CD14-positive monocyte (primary cell): ENCODE results near the gene RBFOX1. TPM values are rescaled to one million over a fixed set of nuclear protein-coding genes. Genes with fewer than 3 reads are reported as not detected.

ENCODE experiments used
- DNase-seq, 3 donors: peaks; one replicate each; pipeline ENCODE4 v3.0.0-alpha.2; 2011 to 2022
- H2AFZ ChIP-seq: 2 replicates; pipeline ENCODE4 v1.6.0; 2012; ENCODE audit warnings: mild to moderate bottlenecking, low read depth, low read length, inconsistent platforms; ENCODE audit not compliant: insufficient read depth, poor library complexity, severe bottlenecking
- H3K27ac ChIP-seq, 2 donors: 1 replicate in 1 of 2; 2 replicates in 1 of 2; pipeline ENCODE4 v1.5.1; 2012 to 2013; ENCODE audit warnings: low read length in 2 of 2, control low read depth in 1 of 2, inconsistent platforms in 1 of 2, low read depth in 1 of 2, mild to moderate bottlenecking in 1 of 2
- H3K27me3 ChIP-seq, 2 donors: one replicate each; pipeline versions ENCODE4 v1.6.0 to v1.6.1; 2011 to 2013; ENCODE audit warnings: low read length in 2 of 2; ENCODE audit not compliant: control insufficient read depth in 2 of 2, insufficient read depth in 2 of 2
- H3K36me3 ChIP-seq, 2 donors: replicated peaks in 1 of 2; 1 replicate in 1 of 2; 2 replicates in 1 of 2; pipeline versions ENCODE4 v1.5.1 to v1.6.1; 2012 to 2013; ENCODE audit warnings: low read length in 2 of 2, control low read depth in 1 of 2, inconsistent platforms in 1 of 2, mild to moderate bottlenecking in 1 of 2; ENCODE audit not compliant: insufficient read depth in 2 of 2, control insufficient read depth in 1 of 2
- H3K4me1 ChIP-seq, 2 donors: 1 replicate in 1 of 2; 2 replicates in 1 of 2; pipeline versions ENCODE4 v1.5.1 to v1.6.1; 2012 to 2013; ENCODE audit warnings: low read length in 2 of 2, control low read depth in 1 of 2, inconsistent platforms in 1 of 2, mild to moderate bottlenecking in 1 of 2, moderate library complexity in 1 of 2; ENCODE audit not compliant: insufficient read depth in 2 of 2, control insufficient read depth in 1 of 2
- H3K4me2 ChIP-seq: replicated peaks from 2 replicates; pipeline ENCODE3; 2012; ENCODE audit warnings: low read length, moderate library complexity, mild to moderate bottlenecking; ENCODE audit not compliant: poor library complexity, severe bottlenecking; ENCODE audit errors: extremely low read depth
- H3K4me3 ChIP-seq, 3 experiments: fragments of 200-600 bp in 1 of 3; sonication (generic) in 1 of 3; replicated peaks in 1 of 3; 1 replicate in 2 of 3; 2 replicates in 1 of 3; pipeline ENCODE4 v1.5.1; 2011 to 2013; ENCODE audit warnings: low read length in 3 of 3, mild to moderate bottlenecking in 3 of 3, control low read depth in 2 of 3, low read depth in 2 of 3, inconsistent platforms in 1 of 3, moderate library complexity in 1 of 3
- H3K79me2 ChIP-seq: 2 replicates; pipeline ENCODE4 v1.6.0; 2012; ENCODE audit warnings: mild to moderate bottlenecking, control low read depth, inconsistent platforms, low read length, moderate library complexity; ENCODE audit not compliant: insufficient read depth
- H3K9ac ChIP-seq: 2 replicates; pipeline ENCODE4 v1.6.0; 2017; ENCODE audit warnings: low read length, mild to moderate bottlenecking; ENCODE audit not compliant: insufficient read depth, poor library complexity, severe bottlenecking
- H3K9me3 ChIP-seq, 2 donors: replicated peaks in 1 of 2; 1 replicate in 1 of 2; 2 replicates in 1 of 2; pipeline versions ENCODE4 v1.5.1 to v1.6.1; 2012 to 2013; ENCODE audit warnings: low read length in 2 of 2, control low read depth in 1 of 2; ENCODE audit not compliant: control insufficient read depth in 1 of 2, insufficient read depth in 1 of 2
- H4K20me1 ChIP-seq: 2 replicates; pipeline ENCODE4 v1.6.0; 2012; ENCODE audit warnings: mild to moderate bottlenecking, low read length, control low read depth, moderate library complexity; ENCODE audit not compliant: insufficient read depth
- H3K27ac Mint-ChIP-seq, 7 donors: one replicate each; pipeline ENCODE4 v1.8.0; 2020; ENCODE audit warnings: mild to moderate bottlenecking in 7 of 7, mixed read lengths in 7 of 7, moderate library complexity in 6 of 7, inconsistent platforms in 2 of 7
- H3K27me3 Mint-ChIP-seq, 3 donors: one replicate each; pipeline ENCODE4 v1.8.0; 2021 to 2022; ENCODE audit warnings: low read depth in 3 of 3, mild to moderate bottlenecking in 3 of 3, mixed read lengths in 3 of 3, moderate library complexity in 3 of 3, inconsistent platforms in 1 of 3
- H3K36me3 Mint-ChIP-seq, 2 donors: one replicate each; pipeline ENCODE4 v1.8.0; 2020; ENCODE audit warnings: mixed read lengths in 2 of 2, inconsistent platforms in 1 of 2, mild to moderate bottlenecking in 1 of 2
- H3K4me1 Mint-ChIP-seq: one replicate; pipeline ENCODE4 v1.8.0; 2020; ENCODE audit warnings: mild to moderate bottlenecking, mixed read lengths
- H3K4me3 Mint-ChIP-seq, 2 donors: one replicate each; pipeline ENCODE4 v1.8.0; 2020; ENCODE audit warnings: mild to moderate bottlenecking in 2 of 2, mixed read lengths in 2 of 2, moderate library complexity in 1 of 2
- H3K9me3 Mint-ChIP-seq, 7 donors: one replicate each; pipeline ENCODE4 v1.8.0; 2020 to 2022; ENCODE audit warnings: mixed read lengths in 7 of 7, mild to moderate bottlenecking in 6 of 7, moderate library complexity in 6 of 7, inconsistent platforms in 2 of 7
- WGBS: methylation state at CpG from one replicate; pipeline ENCODE4 v1.1.5; 2013; ENCODE audit warnings: missing lambda C conversion rate; ENCODE audit not compliant: insufficient coverage; 5-methylcytosine and 5-hydroxymethylcytosine counted together
- intact Hi-C, 2 donors: fragments of 100-400 bp; cut with micrococcal nuclease; formaldehyde crosslinking; loops; one replicate each; pipeline versions ENCODE4 v1.15.0 to v1.15.1; 2023
- polyA plus RNA-seq, 3 donors: library from polyadenylated mRNA; depleted of rRNA in 1 of 3; unstranded in 2 of 3; stranded (reverse) in 1 of 3; fragments of 300-500 nt in 2 of 3; fragments of >200 nt in 1 of 3; fragmentation: Illumina TruSeq in 2 of 3; gene quantifications; 1 replicate in 2 of 3; 2 replicates in 1 of 3; pipeline ENCODE4 v1.2.3, GENCODE V29; 2012 to 2021
- TF ChIP-seq, protein P1 (sequence below): fragments of 200-600 bp; IDR thresholded peaks from one replicate; pipeline ENCODE4 v1.8.0; 2022; ENCODE audit warnings: antibody characterized with exemption, mild to moderate bottlenecking

Gene RBFOX1
- polyA plus RNA-seq, 3 donors: not detected

DNA sequence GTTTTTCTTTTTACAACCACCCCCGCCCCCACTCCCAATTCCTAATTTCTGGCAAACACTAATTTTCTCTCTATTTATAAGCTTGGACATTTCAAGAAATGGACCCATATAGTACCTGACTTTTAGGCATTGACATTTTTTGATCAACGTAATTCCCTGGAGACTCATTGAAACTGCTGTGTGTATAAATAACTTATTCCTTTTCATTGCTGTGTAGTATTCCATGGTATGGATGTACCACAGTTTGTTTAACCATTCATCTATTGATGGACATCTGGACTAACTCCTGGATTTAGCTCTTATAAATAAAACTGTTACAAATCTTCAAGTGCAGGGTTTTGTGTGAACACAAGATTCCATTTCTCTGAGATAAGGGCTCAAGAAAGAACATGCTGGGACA is 47.1 kb upstream of the RBFOX1 start:
- H3K27ac Mint-ChIP-seq: no peak overlapping the region
- no peaks in the 10 kb centered on the region for H3K36me3 Mint-ChIP-seq
- Histone ChIP-seq H2AFZ (no peak overlapping the region), H4K20me1 (no peaks in the 10 kb centered on the region), H3K4me1 (no peaks in the 10 kb centered on the region), H3K27me3 (no peaks in the 10 kb centered on the region), H3K9me3 (no peaks in the 10 kb centered on the region), H3K4me3 (no peak overlapping the region), H3K36me3 (no peaks in the 10 kb centered on the region), H3K4me2 (no peak overlapping the region), H3K27ac (no peak overlapping the region), H3K9ac (no peak overlapping the region), H3K79me2 (no peaks in the 10 kb centered on the region)
- H3K4me3 Mint-ChIP-seq: no peak overlapping the region
- H3K9me3 Mint-ChIP-seq: peaks cover 0 to 12% (median 4%) of the 10 kb centered on the region in 7 donors
- intact Hi-C loops: no loop called here
- H3K27me3 Mint-ChIP-seq: peaks cover 0 to 2% (median 0%) of the 10 kb centered on the region in 3 donors
- WGBS: 100% methylated on average over 1 of the region's 2 CpGs
- H3K4me1 Mint-ChIP-seq: no peaks in the 10 kb centered on the region
- DNase-seq: no peak
- TF ChIP-seq, protein P1, sequence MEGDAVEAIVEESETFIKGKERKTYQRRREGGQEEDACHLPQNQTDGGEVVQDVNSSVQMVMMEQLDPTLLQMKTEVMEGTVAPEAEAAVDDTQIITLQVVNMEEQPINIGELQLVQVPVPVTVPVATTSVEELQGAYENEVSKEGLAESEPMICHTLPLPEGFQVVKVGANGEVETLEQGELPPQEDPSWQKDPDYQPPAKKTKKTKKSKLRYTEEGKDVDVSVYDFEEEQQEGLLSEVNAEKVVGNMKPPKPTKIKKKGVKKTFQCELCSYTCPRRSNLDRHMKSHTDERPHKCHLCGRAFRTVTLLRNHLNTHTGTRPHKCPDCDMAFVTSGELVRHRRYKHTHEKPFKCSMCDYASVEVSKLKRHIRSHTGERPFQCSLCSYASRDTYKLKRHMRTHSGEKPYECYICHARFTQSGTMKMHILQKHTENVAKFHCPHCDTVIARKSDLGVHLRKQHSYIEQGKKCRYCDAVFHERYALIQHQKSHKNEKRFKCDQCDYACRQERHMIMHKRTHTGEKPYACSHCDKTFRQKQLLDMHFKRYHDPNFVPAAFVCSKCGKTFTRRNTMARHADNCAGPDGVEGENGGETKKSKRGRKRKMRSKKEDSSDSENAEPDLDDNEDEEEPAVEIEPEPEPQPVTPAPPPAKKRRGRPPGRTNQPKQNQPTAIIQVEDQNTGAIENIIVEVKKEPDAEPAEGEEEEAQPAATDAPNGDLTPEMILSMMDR: no peak

DNA sequence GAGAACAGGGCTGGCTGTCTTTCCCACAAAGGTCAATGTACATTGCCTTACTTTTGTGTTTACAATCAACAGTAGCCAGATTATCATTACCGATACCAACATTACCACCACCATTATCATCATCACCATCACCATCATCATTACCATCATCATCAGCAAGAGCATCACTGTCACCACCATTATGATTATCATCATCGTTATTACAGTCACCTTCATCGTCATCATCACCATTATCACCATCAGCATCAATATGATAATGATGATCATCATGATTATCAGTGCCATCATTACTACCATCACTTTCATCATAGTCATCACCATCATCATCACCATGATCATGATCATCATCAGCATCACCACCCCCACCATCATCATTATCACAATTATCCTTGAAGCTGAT is 43.3 kb upstream of the RBFOX1 start:
- no peaks in the 10 kb centered on the region for H3K27me3 ChIP-seq
- no peaks in the 10 kb centered on the region for H3K4me1 ChIP-seq
- TF ChIP-seq, protein P1: no peak
- no peaks in the 10 kb centered on the region for H3K79me2 ChIP-seq
- no peak overlapping the region for H3K9ac ChIP-seq
- Mint-ChIP-seq H3K27ac (no peak overlapping the region), H3K36me3 (no peaks in the 10 kb centered on the region), H3K27me3 (peaks cover 0 to 2% (median 0%) of the 10 kb centered on the region in 3 donors), H3K4me1 (no peaks in the 10 kb centered on the region), H3K4me3 (no peak overlapping the region), H3K9me3 (peaks cover 0 to 8% (median 2%) of the 10 kb centered on the region in 7 donors)
- H3K27ac ChIP-seq: no peak overlapping the region
- H3K9me3 ChIP-seq: no peaks in the 10 kb centered on the region
- H3K4me3 ChIP-seq: no peak overlapping the region
- intact Hi-C loops: no loop called here
- no peak overlapping the region for H2AFZ ChIP-seq
- WGBS: 86% methylated on average over 2 of the region's 3 CpGs
- no peak for DNase-seq
- no peaks in the 10 kb centered on the region for H4K20me1 ChIP-seq
- H3K36me3 ChIP-seq: no peaks in the 10 kb centered on the region
- H3K4me2 ChIP-seq: no peak overlapping the region
